Ishikawa (cell line): Measurements from ENCODE around the gene LRRTM4.

Experiments
- EGR1 ChIP-seq: IDR thresholded peaks from 2 replicates; pipeline ENCODE4 v1.6.1; 2012
- EP300 ChIP-seq: IDR thresholded peaks from 2 replicates; pipeline ENCODE4 v1.6.1; 2012; ENCODE audit warnings: borderline replicate concordance
- RAD21 ChIP-seq: IDR thresholded peaks from 2 replicates; pipeline ENCODE4 v1.6.1; 2012; ENCODE audit warnings: low read depth
- TAF1 ChIP-seq: IDR thresholded peaks from 2 replicates; pipeline ENCODE4 v1.6.1; 2012; ENCODE audit warnings: low read depth, mild to moderate bottlenecking
- TF ChIP-seq, protein P1 (sequence below): IDR thresholded peaks from 2 replicates; pipeline ENCODE4 v1.6.1; 2012
- TF ChIP-seq, protein P2 (sequence below): IDR thresholded peaks from 2 replicates; pipeline ENCODE4 v1.6.1; 2012

DNA sequence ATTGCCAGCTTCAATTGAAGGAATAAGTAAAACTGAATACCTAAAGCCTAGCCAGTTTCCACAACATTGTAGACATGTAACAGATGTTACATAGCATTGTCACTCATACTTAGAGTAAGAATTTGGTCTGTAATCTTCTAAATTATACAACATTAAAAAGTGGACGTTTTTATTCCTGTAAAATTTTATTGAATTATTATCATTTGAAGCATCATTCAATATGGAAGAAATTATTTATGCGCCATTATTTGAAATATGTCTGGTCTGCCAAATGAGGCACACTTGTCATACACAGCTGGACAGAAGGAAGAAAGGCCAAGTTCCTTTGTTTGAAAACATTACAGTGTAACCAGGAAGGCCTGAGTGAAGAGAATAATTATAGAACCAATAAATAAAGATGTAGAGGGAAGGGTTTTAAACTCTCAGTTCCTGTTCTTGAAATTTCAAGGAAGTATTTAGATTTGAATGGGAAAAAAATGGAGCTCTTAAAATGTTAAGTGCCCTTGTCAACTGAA lies 575.5 kb downstream of the LRRTM4 start:
- TF ChIP-seq EP300, result no peak
- TF ChIP-seq, protein P1, sequence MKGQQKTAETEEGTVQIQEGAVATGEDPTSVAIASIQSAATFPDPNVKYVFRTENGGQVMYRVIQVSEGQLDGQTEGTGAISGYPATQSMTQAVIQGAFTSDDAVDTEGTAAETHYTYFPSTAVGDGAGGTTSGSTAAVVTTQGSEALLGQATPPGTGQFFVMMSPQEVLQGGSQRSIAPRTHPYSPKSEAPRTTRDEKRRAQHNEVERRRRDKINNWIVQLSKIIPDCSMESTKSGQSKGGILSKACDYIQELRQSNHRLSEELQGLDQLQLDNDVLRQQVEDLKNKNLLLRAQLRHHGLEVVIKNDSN, result no peak
- TF ChIP-seq, protein P2, sequence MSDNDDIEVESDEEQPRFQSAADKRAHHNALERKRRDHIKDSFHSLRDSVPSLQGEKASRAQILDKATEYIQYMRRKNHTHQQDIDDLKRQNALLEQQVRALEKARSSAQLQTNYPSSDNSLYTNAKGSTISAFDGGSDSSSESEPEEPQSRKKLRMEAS, result no peak
- TF ChIP-seq RAD21, result no peak
- TF ChIP-seq TAF1, result no peak
- no peak for TF ChIP-seq EGR1
